A673 (cell line): ENCODE measurements around the gene FKBP11.

ENCODE experiments used
- EZH2 ChIP-seq: fragments of 200-600 bp; sonication (generic); IDR thresholded peaks from 2 replicates; pipeline ENCODE4 v1.6.1; 2017; ENCODE audit warnings: borderline replicate concordance, low read depth, mild to moderate bottlenecking, mixed read lengths, antibody characterized with exemption, low read length; ENCODE audit not compliant: poor library complexity, severe bottlenecking
- TF ChIP-seq, protein P1 (sequence below): fragments of 300-800, 200-600 bp; sonication (generic); conservative IDR thresholded peaks from 2 replicates; pipeline ENCODE4 v1.5.1; 2017; ENCODE audit warnings: low read depth, mild to moderate bottlenecking, antibody characterized with exemption, low read length, moderate library complexity, mixed read lengths

DNA sequence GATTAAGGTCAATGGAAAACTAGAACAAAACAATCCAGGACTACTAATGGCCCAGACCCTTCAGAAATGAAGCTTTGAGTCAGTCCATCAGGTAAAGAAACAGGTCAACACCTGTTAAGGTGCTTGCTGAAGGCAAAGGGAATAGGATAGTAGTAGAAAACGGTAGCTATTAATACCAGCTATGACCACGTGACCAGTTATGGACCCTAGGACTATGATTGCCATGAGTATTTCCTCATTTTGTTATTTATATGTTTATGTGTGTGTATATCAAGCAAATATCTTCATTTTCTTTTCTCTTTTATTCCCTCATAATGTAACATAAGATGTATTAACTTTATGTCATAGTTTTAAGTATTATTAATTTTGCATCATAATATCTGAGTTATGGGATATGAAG lies 25.6 kb downstream of the FKBP11 start:
- TF ChIP-seq, protein P1, sequence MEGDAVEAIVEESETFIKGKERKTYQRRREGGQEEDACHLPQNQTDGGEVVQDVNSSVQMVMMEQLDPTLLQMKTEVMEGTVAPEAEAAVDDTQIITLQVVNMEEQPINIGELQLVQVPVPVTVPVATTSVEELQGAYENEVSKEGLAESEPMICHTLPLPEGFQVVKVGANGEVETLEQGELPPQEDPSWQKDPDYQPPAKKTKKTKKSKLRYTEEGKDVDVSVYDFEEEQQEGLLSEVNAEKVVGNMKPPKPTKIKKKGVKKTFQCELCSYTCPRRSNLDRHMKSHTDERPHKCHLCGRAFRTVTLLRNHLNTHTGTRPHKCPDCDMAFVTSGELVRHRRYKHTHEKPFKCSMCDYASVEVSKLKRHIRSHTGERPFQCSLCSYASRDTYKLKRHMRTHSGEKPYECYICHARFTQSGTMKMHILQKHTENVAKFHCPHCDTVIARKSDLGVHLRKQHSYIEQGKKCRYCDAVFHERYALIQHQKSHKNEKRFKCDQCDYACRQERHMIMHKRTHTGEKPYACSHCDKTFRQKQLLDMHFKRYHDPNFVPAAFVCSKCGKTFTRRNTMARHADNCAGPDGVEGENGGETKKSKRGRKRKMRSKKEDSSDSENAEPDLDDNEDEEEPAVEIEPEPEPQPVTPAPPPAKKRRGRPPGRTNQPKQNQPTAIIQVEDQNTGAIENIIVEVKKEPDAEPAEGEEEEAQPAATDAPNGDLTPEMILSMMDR: no peak
- TF ChIP-seq EZH2: no peak
